ENCODE results near the gene NMRK1. TPM values are rescaled to one million over a fixed set of nuclear protein-coding genes. Genes with fewer than 3 reads are reported as not detected.

The NMRK1 gene
- polyA plus RNA-seq, 1 donor (not counting 4 experiments of a cell fraction or from before 2014, with no cell fraction given), result 24.7 TPM

DNA sequence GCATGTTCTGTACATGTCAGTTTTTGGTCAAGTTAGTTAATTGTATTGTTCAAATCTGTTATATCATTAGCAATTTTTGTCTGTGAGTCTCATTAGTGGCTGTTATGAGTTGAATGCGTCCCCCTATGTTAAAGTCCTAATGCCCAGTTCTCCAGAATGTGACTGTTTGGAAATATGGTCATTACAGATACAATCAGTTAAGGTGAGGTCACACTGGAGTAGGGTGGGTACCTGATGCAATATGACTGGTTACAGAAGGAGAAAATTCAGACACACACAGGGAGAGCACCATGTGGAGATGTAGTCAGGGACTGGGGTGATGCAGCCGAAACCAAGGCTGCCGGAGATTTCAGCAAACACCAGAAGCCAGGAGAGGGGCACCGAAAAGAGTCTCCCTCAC, 15.1 kb downstream of the NMRK1 start:
- H3K36me3 ChIP-seq (ENCODE audit: control insufficient read depth in 2 of 2, extremely low read depth in 1 of 2, insufficient read depth in 2 of 2, low read length in 2 of 2), result peaks cover 2 to 9% of the 10 kb centered on the region in 2 experiments
- no peak overlapping the region for H3K4me3 ChIP-seq (ENCODE audit: control insufficient read depth in 2 of 3, extremely low read depth in 1 of 3, insufficient read depth in 2 of 3, low read depth in 1 of 3, low read length in 3 of 3)
- H3K9me3 ChIP-seq (ENCODE audit: control insufficient read depth, low read depth, low read length), result no peaks in the 10 kb centered on the region
- no peak overlapping the region for H2AFZ ChIP-seq (ENCODE audit: control insufficient read depth, low read length)
- H3K79me2 ChIP-seq (ENCODE audit: control insufficient read depth, insufficient read depth, low read length), result no peaks in the 10 kb centered on the region
- no peak overlapping the region for H3K9ac ChIP-seq (ENCODE audit: control insufficient read depth, extremely low read depth, insufficient read depth, low read length)
- no peaks in the 10 kb centered on the region for H3K9me1 ChIP-seq (ENCODE audit: control insufficient read depth, extremely low read depth, insufficient read depth, low read length)
- H3K27me3 ChIP-seq (ENCODE audit: control insufficient read depth, extremely low read depth, insufficient read depth, low read length), result no peaks in the 10 kb centered on the region
- DNase-seq (ENCODE audit: low read depth, low spot score) (no peak), FAIRE-seq (no peak)
- dilution Hi-C loops (cut with MboI; ENCODE audit: extremely low pct_ligation_motif_present, low sequenced_read_pairs), result no loop called here
- H4K20me1 ChIP-seq (ENCODE audit: control insufficient read depth, extremely low read depth, insufficient read depth, low read length), result no peaks in the 10 kb centered on the region
- no peak for TF ChIP-seq EZH2 (IDR thresholded peaks at IDR 0.05; ENCODE audit: low read length)
- TF ChIP-seq, protein P1, sequence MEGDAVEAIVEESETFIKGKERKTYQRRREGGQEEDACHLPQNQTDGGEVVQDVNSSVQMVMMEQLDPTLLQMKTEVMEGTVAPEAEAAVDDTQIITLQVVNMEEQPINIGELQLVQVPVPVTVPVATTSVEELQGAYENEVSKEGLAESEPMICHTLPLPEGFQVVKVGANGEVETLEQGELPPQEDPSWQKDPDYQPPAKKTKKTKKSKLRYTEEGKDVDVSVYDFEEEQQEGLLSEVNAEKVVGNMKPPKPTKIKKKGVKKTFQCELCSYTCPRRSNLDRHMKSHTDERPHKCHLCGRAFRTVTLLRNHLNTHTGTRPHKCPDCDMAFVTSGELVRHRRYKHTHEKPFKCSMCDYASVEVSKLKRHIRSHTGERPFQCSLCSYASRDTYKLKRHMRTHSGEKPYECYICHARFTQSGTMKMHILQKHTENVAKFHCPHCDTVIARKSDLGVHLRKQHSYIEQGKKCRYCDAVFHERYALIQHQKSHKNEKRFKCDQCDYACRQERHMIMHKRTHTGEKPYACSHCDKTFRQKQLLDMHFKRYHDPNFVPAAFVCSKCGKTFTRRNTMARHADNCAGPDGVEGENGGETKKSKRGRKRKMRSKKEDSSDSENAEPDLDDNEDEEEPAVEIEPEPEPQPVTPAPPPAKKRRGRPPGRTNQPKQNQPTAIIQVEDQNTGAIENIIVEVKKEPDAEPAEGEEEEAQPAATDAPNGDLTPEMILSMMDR (optimal IDR thresholded peaks at IDR 0.05 in 1 of 3, IDR thresholded peaks at IDR 0.05 in 1 of 3, conservative IDR thresholded peaks at IDR 0.05 in 1 of 3; ENCODE audit: extremely low read depth in 1 of 3, insufficient read depth in 2 of 3, low read length in 3 of 3), result no peak
- H3K4me2 ChIP-seq (ENCODE audit: control insufficient read depth, extremely low read depth, insufficient read depth, low read depth, low read length), result no peak overlapping the region
- H3K4me1 ChIP-seq (ENCODE audit: control insufficient read depth, extremely low read depth, insufficient read depth, low read length), result peaks cover 16% of the 10 kb centered on the region
- H3K27ac ChIP-seq (ENCODE audit: control insufficient read depth, insufficient read depth, low read length), result no peak overlapping the region

DNA sequence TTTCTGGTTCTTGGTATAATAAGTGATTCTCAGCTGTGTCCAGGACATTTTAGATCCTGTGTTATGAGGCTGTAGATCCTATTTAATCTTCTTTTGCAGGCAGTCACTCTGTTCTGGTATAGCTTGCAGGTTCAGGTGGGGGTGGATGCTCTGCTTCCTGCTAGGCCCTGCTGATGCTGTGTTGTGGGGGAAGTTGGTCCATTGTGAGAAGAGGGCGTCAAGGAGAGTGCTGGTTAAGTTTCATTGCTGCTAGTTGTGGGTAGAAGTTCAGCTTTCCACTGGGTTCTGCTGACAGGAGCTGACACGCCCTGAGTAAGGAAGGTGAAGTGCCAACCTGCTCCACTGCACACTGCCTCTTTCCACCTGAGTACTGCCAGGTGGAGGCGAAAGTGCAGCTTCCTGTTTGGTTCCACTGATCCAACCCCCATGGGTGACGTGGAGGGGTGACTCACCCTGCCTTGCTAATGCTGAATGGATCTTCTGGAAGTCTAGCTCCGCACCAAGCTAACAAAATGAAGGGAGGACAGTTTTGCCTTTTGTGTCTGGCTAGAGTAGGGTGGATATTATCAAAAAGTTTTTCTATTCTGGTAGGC, 16.3 kb downstream of the NMRK1 start:
- peak overlapping the region; percentile 2 for H3K9ac ChIP-seq (ENCODE audit: control insufficient read depth, extremely low read depth, insufficient read depth, low read length)
- peak overlapping the region; percentile 66 for H3K4me2 ChIP-seq (ENCODE audit: control insufficient read depth, extremely low read depth, insufficient read depth, low read depth, low read length)
- H3K79me2 ChIP-seq (ENCODE audit: control insufficient read depth, insufficient read depth, low read length), result no peaks in the 10 kb centered on the region
- peak overlapping the region; percentile 92 for H2AFZ ChIP-seq (ENCODE audit: control insufficient read depth, low read length)
- H3K27me3 ChIP-seq (ENCODE audit: control insufficient read depth, extremely low read depth, insufficient read depth, low read length), result no peaks in the 10 kb centered on the region
- dilution Hi-C loops (cut with MboI; ENCODE audit: extremely low pct_ligation_motif_present, low sequenced_read_pairs), result no loop called here
- DNase-seq (ENCODE audit: low read depth, low spot score) (peak; percentile 81), FAIRE-seq (peak; percentile 99)
- peaks cover 2 to 9% of the 10 kb centered on the region in 2 experiments for H3K36me3 ChIP-seq (ENCODE audit: control insufficient read depth in 2 of 2, extremely low read depth in 1 of 2, insufficient read depth in 2 of 2, low read length in 2 of 2)
- H3K4me1 ChIP-seq (ENCODE audit: control insufficient read depth, extremely low read depth, insufficient read depth, low read length), result peaks cover 16% of the 10 kb centered on the region
- peak overlapping the region in 2 of 3 experiments; percentile 4 to 29 for H3K4me3 ChIP-seq (ENCODE audit: control insufficient read depth in 2 of 3, extremely low read depth in 1 of 3, insufficient read depth in 2 of 3, low read depth in 1 of 3, low read length in 3 of 3)
- TF ChIP-seq, protein P1 (optimal IDR thresholded peaks at IDR 0.05 in 1 of 3, IDR thresholded peaks at IDR 0.05 in 1 of 3, conservative IDR thresholded peaks at IDR 0.05 in 1 of 3; ENCODE audit: extremely low read depth in 1 of 3, insufficient read depth in 2 of 3, low read length in 3 of 3), result peak in 2 of 3 experiments; percentile 15 to 46
- no peak for TF ChIP-seq EZH2 (IDR thresholded peaks at IDR 0.05; ENCODE audit: low read length)
- H3K9me3 ChIP-seq (ENCODE audit: control insufficient read depth, low read depth, low read length), result no peaks in the 10 kb centered on the region
- no peaks in the 10 kb centered on the region for H3K9me1 ChIP-seq (ENCODE audit: control insufficient read depth, extremely low read depth, insufficient read depth, low read length)
- peak overlapping the region; percentile 69 for H3K27ac ChIP-seq (ENCODE audit: control insufficient read depth, insufficient read depth, low read length)
- no peaks in the 10 kb centered on the region for H4K20me1 ChIP-seq (ENCODE audit: control insufficient read depth, extremely low read depth, insufficient read depth, low read length)

Data from keratinocyte (primary cell).